Endometrial microvascular endothelial cells (primary cell): ENCODE data around the gene ACSM4. TPM values are rescaled to one million over a fixed set of nuclear protein-coding genes. Genes with fewer than 3 reads are reported as not detected.
"Not testable (repeated sequence)": the region's sequence is repeated elsewhere in the genome, so short reads cannot be mapped to it uniquely, and the experiment has no call there.

Experiments
- in situ Hi-C: cut with HindIII; loops from 2 replicates; pipeline ENCODE4 v1.10.0; 2017; ENCODE audit warnings: low sequenced_read_pairs, low pct_unique_long_range_greater_than_20kb; ENCODE audit errors: inconsistent ontology term
- total RNA-seq: library from RNA; depleted of rRNA; stranded (reverse); fragments of >200 nt; gene quantifications from one replicate; pipeline ENCODE4 v1.2.3, GENCODE V29; 2015; ENCODE audit errors: inconsistent ontology term

ACSM4 gene, protein sequence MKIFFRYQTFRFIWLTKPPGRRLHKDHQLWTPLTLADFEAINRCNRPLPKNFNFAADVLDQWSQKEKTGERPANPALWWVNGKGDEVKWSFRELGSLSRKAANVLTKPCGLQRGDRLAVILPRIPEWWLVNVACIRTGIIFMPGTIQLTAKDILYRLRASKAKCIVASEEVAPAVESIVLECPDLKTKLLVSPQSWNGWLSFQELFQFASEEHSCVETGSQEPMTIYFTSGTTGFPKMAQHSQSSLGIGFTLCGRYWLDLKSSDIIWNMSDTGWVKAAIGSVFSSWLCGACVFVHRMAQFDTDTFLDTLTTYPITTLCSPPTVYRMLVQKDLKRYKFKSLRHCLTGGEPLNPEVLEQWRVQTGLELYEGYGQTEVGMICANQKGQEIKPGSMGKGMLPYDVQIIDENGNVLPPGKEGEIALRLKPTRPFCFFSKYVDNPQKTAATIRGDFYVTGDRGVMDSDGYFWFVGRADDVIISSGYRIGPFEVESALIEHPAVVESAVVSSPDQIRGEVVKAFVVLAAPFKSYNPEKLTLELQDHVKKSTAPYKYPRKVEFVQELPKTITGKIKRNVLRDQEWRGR
- total RNA-seq, result not detected

DNA sequence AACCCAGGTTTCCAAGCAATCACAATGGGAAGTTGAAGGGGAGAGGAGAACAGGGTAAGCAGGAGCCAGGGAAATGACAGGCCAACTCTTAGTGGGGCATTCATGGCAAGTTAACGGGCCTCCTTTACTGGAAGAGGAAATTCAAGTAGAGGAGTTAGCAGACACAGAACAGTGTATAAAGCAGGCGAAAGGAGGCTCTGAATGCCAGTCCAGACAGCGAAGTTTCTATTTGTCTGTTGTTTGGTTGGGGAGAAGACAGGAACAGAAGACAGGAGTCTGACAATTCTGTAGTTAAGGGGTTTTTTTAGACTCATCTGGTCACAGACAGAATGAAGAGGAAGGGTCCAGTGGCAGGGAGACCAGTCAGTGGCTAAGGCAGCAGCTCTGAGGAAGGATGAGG, at the start of gene ACSM4:
TSS of gene ACSM4 (plus strand) at position 301 of the 400 bp plus-strand sequence. CDS start 260 bp downstream, outside the sequence.
- in situ Hi-C loops, result no loop called here

DNA sequence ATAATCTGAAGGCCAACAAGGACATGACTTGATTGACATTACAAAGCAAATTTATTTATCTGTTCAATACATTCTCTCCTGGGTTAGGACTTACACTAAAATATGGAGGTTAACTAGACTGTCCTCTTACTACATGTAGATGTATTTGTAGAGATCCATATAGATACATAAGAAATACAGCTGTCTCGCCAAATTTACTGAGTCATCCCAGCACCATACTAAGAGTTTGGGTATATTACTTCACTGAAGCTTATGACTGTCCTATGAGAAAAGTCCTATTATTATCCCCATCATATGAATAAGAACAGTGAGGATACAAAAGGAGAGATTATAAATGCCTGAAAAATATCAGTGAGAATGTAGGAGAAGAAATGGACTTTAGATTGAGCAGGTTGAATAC, 44.8 kb upstream of the ACSM4 start:
- in situ Hi-C loops, result no loop called here

DNA sequence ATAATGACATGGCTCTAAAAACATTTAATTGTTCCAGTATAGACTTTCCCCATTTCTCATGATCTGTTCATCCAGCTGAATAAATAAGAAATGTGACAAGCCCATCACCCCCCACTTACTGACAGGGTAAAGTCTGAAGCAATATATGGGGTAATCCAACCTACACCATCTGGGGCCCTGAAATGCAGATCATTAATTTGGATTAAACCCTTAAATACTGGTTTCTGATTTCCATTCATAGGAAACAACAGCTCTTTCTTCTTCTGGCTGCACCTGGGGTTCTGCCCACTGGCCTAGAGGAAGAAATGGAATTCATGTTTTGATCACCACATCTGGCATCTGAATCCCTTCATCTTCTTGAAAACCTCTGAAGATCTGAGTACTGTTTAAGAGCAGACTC, 39.3 kb upstream of the ACSM4 start:
- in situ Hi-C loops, result no loop called here

DNA sequence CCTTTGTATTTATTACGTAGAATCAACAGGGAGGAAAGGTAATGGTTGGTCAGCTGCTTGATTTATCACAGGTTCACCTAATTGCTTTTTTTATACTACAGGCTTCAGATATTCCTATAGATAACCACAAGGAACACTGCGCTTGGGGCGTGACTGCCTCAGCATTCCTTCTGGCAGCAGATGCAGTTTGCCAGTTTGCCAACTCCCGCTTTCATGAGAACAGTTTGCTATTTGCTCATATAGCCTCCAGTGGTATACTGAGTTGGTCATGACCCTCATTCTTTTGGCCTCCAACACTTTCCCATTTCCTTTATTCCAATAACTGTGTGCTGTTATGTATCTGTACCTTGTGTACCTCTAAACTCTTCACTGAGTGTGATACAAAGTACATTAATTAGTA, 38.6 kb upstream of the ACSM4 start:
- in situ Hi-C loops, result no loop called here

DNA sequence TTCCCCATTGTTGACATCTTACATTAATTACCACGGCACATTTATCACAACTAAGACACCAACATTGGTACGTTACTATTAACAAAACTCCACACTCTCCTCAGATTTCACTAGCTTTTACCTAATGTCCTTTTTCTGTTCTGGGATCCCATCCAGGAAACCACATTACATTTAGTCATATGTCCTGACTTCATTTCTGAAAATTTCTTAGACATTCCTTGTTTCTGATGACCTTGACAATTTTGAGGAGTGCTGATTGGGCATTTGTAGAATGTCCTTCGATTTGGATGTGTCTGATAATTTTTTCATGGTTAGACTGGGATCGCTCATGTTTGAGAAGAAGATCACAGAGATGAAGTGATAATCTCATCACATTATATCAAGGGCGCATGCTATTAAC, 34.6 kb upstream of the ACSM4 start:
- in situ Hi-C loops, result no loop called here

DNA sequence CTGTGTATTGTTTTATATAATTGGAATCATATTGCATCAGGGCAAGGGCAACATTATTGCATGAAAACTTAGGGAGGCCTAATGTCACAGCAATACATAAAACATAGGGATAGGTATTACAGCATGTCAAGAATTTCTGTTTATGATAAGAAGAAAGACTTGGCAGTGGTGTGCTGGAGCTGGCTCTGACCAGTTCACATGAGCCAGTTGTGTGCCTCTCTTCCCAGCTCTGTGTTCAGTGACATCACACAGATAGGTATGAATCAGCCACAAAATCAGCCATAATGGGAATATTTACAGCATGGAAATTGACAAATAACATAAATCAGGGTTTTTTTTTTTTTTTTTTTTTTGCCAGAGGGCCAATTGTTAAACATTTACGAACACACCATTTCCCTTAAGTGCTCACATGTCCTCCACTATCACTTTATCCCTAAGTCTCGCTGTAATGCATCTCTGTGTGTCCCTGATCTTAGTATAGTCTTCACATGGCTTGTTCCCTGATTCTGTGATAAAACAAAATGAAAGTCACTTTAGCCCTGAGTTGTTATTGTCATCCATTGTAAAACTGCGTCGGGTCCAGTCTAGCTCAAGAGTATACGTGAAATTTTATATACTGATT, 31.9 kb upstream of the ACSM4 start:
- in situ Hi-C loops, result no loop called here

DNA sequence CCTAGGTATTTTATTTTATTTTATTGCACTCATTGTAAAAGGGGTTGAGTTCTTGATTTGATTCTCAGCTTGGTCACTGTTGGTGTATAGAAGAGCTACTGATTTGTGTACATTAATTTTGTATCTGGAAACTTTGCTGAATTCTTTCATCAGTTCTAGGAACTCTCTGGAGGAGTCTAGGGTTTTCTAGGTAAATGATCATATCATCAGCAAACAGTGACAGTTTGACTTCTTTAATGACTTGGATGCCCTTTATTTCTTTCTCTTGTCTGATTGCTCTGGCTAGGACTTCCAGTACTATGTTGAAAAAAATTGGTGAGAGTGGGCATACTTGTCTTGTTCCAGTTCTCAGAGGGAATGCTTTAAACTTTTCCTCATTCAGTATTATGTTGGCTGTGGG, 28.4 kb upstream of the ACSM4 start:
- in situ Hi-C loops, result not testable (repeated sequence)

DNA sequence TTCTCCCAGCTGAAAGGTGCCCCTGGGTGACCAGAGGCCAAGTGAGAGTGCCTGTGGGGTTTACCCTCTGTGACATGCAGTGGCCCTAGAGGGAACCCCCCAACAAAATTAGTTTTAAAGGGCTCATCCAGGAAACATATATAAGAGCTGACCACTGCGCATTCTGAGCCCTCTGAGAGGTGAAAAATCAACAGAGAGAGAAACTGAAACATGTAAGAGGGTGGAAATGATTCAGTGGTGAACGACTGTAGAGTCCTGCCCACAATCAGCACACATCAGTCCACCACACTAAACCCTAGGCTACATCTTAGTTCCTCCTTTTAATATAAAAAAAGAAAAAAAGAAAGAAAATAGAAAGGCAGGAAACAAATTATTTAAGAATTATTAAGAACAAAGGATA, 21.0 kb upstream of the ACSM4 start:
- in situ Hi-C loops, result no loop called here

DNA sequence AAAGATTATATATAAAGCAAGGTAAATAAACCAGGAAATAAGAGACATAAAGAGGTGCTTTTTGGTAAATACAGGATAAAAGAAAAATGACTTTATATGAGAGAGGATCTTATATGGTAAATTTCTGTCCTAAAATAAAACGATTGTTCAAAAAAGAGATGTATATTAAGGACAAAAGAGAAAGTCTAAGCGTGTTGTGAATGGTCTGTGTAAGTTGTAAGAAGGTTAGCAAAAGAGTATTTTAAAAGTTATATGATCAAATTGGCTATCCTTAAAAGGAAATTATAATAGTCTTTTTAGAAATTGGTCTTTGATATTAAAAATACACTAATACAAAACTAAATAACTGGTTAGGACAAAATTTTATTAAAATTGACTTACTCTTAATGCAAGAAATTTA, 14.1 kb upstream of the ACSM4 start:
- in situ Hi-C loops, result no loop called here

DNA sequence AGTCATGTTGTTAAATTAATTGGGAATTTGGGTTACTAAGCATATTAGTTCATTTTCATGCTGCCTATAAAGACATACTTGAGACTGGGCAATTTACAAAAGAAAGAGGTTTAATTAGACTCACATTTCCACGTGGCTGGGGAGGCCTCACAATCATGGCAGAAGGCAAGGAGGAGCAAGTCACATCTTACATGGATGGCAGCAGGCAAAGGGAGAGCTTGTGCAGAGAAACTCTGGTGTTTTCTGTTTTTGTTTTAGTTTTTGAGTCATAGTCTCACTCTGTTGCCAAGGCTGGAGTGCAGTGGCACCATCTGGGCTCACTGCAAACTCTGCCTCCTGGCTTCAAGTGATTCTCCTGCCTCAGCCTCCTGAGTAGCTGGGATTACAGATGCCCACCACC, 13.3 kb upstream of the ACSM4 start:
- in situ Hi-C loops, result not testable (repeated sequence)

DNA sequence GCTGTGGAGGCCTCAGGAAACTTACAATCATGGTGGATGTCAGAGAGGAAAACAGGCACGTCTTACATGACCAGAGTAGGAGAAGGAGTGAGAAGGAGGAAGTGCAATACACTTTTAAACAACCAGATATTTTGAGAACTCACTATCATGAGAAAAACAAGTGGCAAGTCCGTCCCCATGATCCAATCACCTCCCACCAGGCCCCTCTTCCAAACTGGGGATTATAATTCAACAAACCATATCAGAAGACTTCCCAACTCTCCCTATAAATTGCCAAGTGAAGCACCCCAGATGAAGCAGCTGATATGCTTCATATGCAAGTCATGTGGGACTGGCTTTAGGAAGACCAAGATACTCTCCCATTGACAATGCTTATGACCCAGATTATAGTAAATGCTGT, 11.6 kb upstream of the ACSM4 start:
- in situ Hi-C loops, result no loop called here

DNA sequence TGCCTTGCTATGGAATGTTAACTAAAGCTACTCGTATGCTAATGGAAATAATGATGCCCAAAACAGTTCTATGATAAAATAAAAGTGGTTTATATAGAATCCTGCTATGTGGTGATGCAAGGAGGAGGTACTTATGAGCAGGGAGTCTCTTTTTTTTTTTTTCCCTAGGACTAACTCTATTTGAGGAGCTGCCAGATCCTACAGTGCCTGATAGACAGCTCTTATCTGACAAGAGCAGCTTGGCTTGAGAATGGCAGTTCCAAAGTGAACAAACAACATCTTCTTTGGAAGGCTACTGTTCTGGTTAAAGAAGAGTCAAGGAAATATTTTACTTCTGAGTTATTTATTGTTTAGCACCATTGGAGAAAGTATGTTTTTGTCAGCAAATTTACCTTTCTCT, 10.2 kb upstream of the ACSM4 start:
- in situ Hi-C loops, result no loop called here

DNA sequence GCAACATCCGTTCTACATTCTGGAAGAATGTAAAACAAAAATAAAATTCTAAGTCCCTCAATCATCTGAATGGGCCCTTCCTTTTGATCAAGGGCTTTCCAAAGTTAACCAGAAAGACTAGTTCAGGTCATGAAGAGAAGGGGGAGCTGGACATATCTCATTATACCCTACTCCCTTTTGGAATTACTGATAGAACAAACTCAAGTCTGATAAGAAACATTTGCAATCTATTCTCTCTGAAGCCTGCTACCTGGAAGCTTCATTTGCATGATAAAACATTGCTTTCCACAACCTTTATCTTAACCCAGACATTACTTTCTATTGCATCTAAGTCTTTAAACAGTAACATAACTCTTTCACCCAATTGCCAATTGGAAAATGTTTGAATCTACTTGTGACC, 8.3 kb upstream of the ACSM4 start:
- in situ Hi-C loops, result no loop called here

DNA sequence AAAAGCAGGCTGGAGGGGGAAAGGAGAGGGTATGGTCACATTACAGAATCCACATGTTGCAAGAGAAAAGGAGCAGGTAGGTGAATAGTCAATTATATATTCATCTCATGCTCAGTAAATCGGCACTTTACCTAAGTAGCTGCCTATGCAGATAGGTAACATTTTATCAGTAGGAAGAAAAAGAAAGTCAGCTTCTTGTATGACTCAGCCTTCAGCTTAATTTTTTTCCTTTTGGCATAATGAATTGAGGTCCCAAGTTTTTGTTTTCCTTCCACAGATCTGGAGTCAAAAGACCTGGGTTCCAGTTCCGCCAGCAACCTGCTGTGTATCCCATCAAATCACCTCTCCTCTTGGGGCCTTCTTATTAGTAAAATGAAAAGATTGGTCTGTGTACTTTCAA, 6.0 kb upstream of the ACSM4 start:
- in situ Hi-C loops, result no loop called here

DNA sequence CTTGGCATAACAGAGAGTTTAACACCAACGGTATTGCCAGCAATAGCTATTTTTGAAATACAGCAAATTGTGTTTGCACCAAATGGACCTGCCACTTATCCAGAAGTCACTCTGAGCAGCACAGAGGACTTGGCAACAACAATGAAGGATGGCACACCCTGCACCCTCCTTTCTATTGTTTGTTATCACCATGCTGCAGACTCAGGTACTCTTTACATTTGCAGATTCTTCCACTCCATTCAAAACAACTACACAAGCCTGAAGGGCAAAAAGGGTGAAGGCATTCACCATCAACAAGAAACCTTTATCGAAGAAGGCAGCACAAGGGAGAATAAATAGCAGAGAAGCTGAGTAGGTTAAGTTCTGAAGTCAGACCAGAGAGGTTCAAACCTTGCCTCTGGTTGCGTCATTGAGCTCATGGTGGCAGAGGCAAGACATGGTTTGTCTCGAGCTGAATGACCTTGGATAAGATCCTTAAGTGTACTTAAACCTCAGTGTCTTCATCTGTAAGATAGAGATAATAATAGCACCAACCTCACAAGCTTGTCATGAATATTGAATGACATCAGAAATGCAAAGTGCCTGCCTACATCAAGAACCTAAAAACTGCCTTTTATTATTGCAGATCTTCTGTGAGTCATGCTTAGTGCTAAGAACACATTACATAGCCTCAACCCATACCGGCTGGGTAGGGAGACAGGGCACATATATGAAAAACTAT, 1.4 kb upstream of the ACSM4 start:
- in situ Hi-C loops, result no loop called here

DNA sequence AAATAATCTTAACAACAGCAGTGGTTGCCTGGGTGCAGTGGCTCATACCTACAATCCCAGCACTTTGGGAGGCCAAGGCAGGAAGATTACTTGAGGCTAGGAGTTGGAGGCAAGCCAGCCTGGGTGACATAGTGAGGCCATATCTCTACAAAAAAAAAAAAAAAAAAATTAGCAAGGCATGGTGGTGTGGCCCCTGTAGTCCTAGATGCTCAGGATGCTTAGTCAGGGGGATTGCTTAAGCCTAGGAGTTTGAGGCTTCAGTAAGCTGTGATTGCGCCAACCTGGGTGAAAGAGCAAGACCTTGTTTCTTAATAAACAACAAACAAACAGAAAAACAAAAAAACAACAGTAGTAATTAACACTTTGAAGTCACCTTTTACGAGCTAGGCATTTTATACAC, 642 bp upstream of the ACSM4 start:
- in situ Hi-C loops, result no loop called here

DNA sequence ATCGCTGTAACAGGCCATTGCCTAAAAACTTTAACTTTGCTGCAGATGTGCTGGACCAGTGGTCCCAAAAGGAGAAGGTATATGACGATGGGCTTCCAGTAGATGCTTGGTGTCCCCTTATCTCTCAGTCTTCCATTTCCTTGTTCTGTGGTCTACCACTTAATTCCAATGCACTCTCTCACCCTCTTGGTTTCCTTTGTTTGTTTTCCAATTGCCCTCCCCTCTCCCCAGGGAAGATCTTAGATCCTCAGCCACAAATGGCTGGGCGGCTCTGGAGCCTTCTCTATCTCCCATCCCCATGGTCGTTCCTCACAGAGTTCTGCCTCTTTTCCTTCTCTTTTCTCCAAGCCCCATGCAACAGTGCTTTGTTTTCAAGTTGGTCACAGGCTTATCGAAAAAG, 584 bp downstream of the ACSM4 start:
- in situ Hi-C loops, result no loop called here

DNA sequence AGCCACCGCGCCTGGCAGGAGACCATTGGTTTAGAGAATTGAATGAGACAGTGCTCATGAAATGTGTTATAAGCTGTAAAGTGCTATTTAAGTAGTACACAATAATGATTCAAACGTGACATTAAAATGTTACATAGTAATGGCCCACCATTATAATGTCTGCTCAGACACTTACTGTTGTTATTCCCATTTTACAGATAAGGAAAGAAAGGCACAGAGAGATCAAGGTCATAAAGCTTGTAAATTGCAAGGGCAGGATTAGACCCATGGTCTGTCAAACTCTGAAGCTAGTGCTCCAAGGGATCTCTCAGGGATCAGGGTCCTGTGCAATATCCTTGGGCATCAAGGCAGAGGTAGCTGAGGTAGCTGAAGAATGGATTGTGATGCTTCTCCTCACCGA, 6.2 kb downstream of the ACSM4 start:
- in situ Hi-C loops, result no loop called here

DNA sequence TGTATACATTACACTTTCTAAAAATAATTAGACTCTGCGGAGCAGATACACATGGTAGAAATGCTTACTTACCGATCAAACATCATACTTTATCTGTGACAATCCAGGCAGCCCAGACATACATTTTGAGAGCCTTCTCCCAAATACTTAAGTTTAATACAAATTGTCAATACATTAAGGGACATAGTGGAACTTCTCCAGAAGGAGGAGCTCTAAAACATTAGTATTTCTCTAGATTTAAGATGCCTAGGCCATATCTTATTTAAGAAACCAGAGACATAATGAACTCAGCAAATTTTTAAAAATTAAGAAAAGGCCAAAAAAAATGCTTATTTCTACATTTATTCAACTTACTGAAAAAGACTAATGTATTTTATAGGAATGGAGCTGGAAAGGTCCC, 16.1 kb downstream of the ACSM4 start:
- in situ Hi-C loops, result no loop called here

DNA sequence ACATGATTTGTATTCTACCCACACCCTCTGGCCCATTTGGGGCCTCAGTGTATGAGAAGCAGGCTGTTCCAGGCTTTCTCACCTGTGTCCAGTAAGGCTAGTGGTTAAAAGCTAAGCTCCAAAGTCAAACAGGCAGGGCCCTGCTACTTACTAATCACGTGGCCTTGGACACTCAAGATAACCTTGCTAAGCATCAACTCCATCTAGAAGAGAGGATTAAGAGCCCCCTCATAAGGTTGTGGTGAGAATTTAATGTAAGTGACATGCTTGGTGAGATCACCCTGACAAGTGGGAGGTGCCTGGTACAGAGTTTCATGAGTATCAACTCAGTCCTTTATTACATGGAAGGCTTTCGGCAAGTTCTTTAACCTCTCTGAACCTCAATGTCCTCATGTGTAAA, 17.8 kb downstream of the ACSM4 start:
- in situ Hi-C loops, result no loop called here
